Measurements from ENCODE around the gene RESP18. TPM values are rescaled to one million over a fixed set of nuclear protein-coding genes. Genes with fewer than 3 reads are reported as not detected.

RESP18 gene
- total RNA-seq, 1 experiment from 2014 or later: not detected

DNA sequence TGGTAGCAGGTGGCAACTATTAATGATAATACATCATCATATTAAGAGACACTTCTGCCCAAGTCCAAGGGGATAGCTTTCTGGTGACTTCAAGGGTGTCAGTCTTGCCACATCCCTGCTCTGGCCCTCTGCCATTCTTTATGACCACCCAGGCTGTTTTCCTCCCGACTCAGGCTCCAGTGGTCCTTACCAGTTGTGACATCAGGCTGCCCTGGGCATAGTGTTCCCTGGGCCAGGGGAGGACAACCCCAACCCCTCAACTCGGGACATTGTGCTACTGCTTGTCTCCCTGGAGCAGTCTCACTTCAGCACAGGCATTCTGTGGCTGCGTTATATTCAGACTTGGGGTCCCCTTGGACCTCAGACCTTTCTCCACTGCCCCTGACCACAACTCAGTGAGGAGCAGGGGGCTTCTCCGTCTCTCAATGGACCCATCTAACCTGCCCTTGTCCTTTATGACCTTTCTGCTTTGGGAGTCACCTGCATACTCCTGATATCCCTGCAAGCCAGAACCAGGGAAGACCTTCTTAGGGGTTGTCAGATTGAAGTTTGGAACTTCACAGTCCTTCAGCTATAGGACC lies 40.5 kb downstream of the RESP18 start:
- RAD21 ChIA-PET (ENCODE audit: low non-redundant PET in 1 of 2, low total read pairs in 2 of 2, uncharacterized antibody in 2 of 2, unreplicated experiment in 2 of 2): no interaction called here
- Histone ChIP-seq H3K79me2 (ENCODE audit: insufficient read depth, low read length) (no peaks in the 10 kb centered on the region), H4K20me1 (ENCODE audit: insufficient read depth) (no peaks in the 10 kb centered on the region), H3K27ac (ENCODE audit: low read depth, low read length) (no peak overlapping the region), H3K9me2 (ENCODE audit: insufficient read depth) (no peaks in the 10 kb centered on the region), H3K27me3 (ENCODE audit: insufficient read depth, low read length) (no peaks in the 10 kb centered on the region), H2AFZ (ENCODE audit: low read depth, low read length, poor library complexity, severe bottlenecking) (no peak overlapping the region), H3K4me1 (ENCODE audit: control insufficient read depth in 1 of 2, insufficient read depth in 2 of 2, low read length in 2 of 2) (peaks cover 7 to 22% of the 10 kb centered on the region in 2 experiments; a peak in 3 of 4 replicates), H3K9me3 (ENCODE audit: control insufficient read depth in 1 of 2, insufficient read depth in 1 of 2, low read depth in 1 of 2, low read length in 2 of 2) (no peaks in the 10 kb centered on the region), H3K9ac (ENCODE audit: low read length) (no peak overlapping the region), H3K4me2 (ENCODE audit: low read length) (no peak overlapping the region), H3K4me3 (replicated peaks in 1 of 2; ENCODE audit: low read depth in 1 of 2, low read length in 2 of 2) (no peak overlapping the region), H3K36me3 (ENCODE audit: control insufficient read depth in 1 of 2, insufficient read depth in 2 of 2, low read length in 2 of 2) (no peaks in the 10 kb centered on the region)
- POLR2A ChIA-PET: no interaction called here
- BruUV-seq (replicated peaks): no TSS peak
- CTCF ChIA-PET: interaction anchor here (4.5 kb wide), 1 partner anchor 14 kb away, joined by 71 read pairs; the partner anchor contains the start of gene DNAJB2
- DNase-seq (ENCODE audit: low read depth, low spot score): no peak
- no peak for ATAC-seq
- TF ChIP-seq CEBPB (IDR thresholded peaks at IDR 0.05; ENCODE audit: low read depth) (no peak), SP1 (IDR thresholded peaks at IDR 0.05; ENCODE audit: low read depth) (no peak), SIN3A (IDR thresholded peaks at IDR 0.05; ENCODE audit: low read depth) (no peak), RAD21 (IDR thresholded peaks at IDR 0.05; ENCODE audit: low read depth) (no peak), JUND (IDR thresholded peaks at IDR 0.05) (no peak), POLR2AphosphoS5 (IDR thresholded peaks at IDR 0.05; ENCODE audit: low read depth, low read length) (no peak), ZFX (IDR thresholded peaks at IDR 0.05) (no peak), POLR2A (IDR thresholded peaks at IDR 0.05; ENCODE audit: borderline replicate concordance, extremely low read depth, insufficient read depth, insufficient read length) (no peak), ZNF274 (IDR thresholded peaks at IDR 0.05; ENCODE audit: low read depth, low read length) (no peak), EZH2phosphoT487 (IDR thresholded peaks at IDR 0.05; ENCODE audit: borderline replicate concordance) (no peak), ZBTB33 (IDR thresholded peaks at IDR 0.05; ENCODE audit: extremely low read depth, insufficient replicate concordance, low read length) (no peak), CBX3 (IDR thresholded peaks at IDR 0.05; ENCODE audit: low read depth) (no peak), YY1 (IDR thresholded peaks at IDR 0.05; ENCODE audit: extremely low read depth, insufficient replicate concordance, low read depth, low read length) (no peak), TCF7L2 (IDR thresholded peaks at IDR 0.05; ENCODE audit: borderline replicate concordance, extremely low read depth, insufficient read depth, insufficient read length) (no peak), EGR1 (IDR thresholded peaks at IDR 0.05; ENCODE audit: low read depth) (no peak)
- TF ChIP-seq, protein P1, sequence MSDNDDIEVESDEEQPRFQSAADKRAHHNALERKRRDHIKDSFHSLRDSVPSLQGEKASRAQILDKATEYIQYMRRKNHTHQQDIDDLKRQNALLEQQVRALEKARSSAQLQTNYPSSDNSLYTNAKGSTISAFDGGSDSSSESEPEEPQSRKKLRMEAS (IDR thresholded peaks at IDR 0.05): no peak
- TF ChIP-seq, protein P2, sequence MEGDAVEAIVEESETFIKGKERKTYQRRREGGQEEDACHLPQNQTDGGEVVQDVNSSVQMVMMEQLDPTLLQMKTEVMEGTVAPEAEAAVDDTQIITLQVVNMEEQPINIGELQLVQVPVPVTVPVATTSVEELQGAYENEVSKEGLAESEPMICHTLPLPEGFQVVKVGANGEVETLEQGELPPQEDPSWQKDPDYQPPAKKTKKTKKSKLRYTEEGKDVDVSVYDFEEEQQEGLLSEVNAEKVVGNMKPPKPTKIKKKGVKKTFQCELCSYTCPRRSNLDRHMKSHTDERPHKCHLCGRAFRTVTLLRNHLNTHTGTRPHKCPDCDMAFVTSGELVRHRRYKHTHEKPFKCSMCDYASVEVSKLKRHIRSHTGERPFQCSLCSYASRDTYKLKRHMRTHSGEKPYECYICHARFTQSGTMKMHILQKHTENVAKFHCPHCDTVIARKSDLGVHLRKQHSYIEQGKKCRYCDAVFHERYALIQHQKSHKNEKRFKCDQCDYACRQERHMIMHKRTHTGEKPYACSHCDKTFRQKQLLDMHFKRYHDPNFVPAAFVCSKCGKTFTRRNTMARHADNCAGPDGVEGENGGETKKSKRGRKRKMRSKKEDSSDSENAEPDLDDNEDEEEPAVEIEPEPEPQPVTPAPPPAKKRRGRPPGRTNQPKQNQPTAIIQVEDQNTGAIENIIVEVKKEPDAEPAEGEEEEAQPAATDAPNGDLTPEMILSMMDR (IDR thresholded peaks at IDR 0.05 in 2 of 3, conservative IDR thresholded peaks at IDR 0.05 in 1 of 3; ENCODE audit: borderline replicate concordance in 1 of 3, insufficient read depth in 1 of 3, low read depth in 2 of 3, low read length in 2 of 3): no peak
- intact Hi-C loops (cut with micrococcal nuclease): no loop called here
